Neural progenitor cell (in vitro differentiated cells): Measurements from ENCODE around the gene EPS8. TPM values are rescaled to one million over a fixed set of nuclear protein-coding genes. Genes with fewer than 3 reads are reported as not detected.
"Not testable (repeated sequence)": the region's sequence is repeated elsewhere in the genome, so short reads cannot be mapped to it uniquely, and the experiment has no call there.

ENCODE experiments used
- DNase-seq: peaks from one replicate; pipeline ENCODE4 v3.0.0-alpha.2; 2016; ENCODE audit warnings: low spot score
- H2AFZ ChIP-seq: fragments of 200-600 bp; sonication (generic); replicated peaks from 2 replicates; pipeline ENCODE4 v1.6.1; 2016; ENCODE audit warnings: antibody characterized with exemption
- H3F3A ChIP-seq: fragments of 200-600 bp; sonication (generic); 2 replicates; pipeline ENCODE4 v1.6.1; 2016; ENCODE audit warnings: antibody characterized with exemption, low read depth
- H3K27ac ChIP-seq: fragments of 200-600 bp; sonication (generic); 2 replicates; pipeline ENCODE4 v1.5.1; 2016; ENCODE audit warnings: mild to moderate bottlenecking
- H3K27me3 ChIP-seq: fragments of 200-600 bp; sonication (generic); 2 replicates; pipeline ENCODE4 v1.6.1; 2016; ENCODE audit warnings: mild to moderate bottlenecking, moderate library complexity
- H3K36me3 ChIP-seq: fragments of 200-600 bp; sonication (generic); 2 replicates; pipeline ENCODE4 v1.5.1; 2016
- H3K4me1 ChIP-seq: fragments of 200-600 bp; sonication (generic); 2 replicates; pipeline ENCODE4 v1.6.1; 2016; ENCODE audit warnings: mixed run types
- H3K4me2 ChIP-seq: fragments of 200-600 bp; sonication (generic); 2 replicates; pipeline ENCODE4 v1.6.1; 2016
- H3K4me3 ChIP-seq: fragments of 200-600 bp; sonication (generic); 2 replicates; pipeline ENCODE4 v1.5.1; 2016
- H3K79me2 ChIP-seq: fragments of 200-600 bp; sonication (generic); 2 replicates; pipeline ENCODE4 v1.6.1; 2016; ENCODE audit warnings: low read depth
- H3K9ac ChIP-seq: fragments of 200-600 bp; sonication (generic); 2 replicates; pipeline ENCODE4 v1.6.1; 2016
- H3K9me3 ChIP-seq: fragments of 200-600 bp; sonication (generic); 2 replicates; pipeline ENCODE4 v1.5.1; 2016; ENCODE audit warnings: low read depth
- H4K20me1 ChIP-seq: fragments of 200-600 bp; sonication (generic); 2 replicates; pipeline ENCODE4 v1.6.1; 2016; ENCODE audit warnings: low read depth
- H3K27ac Mint-ChIP-seq: 3 replicates; pipeline ENCODE4 v1.8.0; 2021; ENCODE audit warnings: mixed read lengths
- H3K27me3 Mint-ChIP-seq: 2 replicates; pipeline ENCODE4 v1.8.0; 2022; ENCODE audit warnings: low read depth, mild to moderate bottlenecking, inconsistent platforms, moderate library complexity, mixed read lengths; ENCODE audit not compliant: insufficient read depth
- H3K36me3 Mint-ChIP-seq: 3 replicates; pipeline ENCODE4 v1.8.0; 2021; ENCODE audit warnings: mixed read lengths
- H3K4me1 Mint-ChIP-seq: 3 replicates; pipeline ENCODE4 v1.8.0; 2021; ENCODE audit warnings: mixed read lengths
- H3K4me3 Mint-ChIP-seq: 3 replicates; pipeline ENCODE4 v1.8.0; 2021; ENCODE audit warnings: mild to moderate bottlenecking, moderate library complexity, mixed read lengths
- H3K9me3 Mint-ChIP-seq: 3 replicates; pipeline ENCODE4 v1.8.0; 2020; ENCODE audit warnings: mixed read lengths
- EZH2 ChIP-seq: fragments of 200-600 bp; sonication (generic); IDR thresholded peaks from 2 replicates; pipeline ENCODE4 v1.6.1; 2017; ENCODE audit warnings: antibody characterized with exemption, mild to moderate bottlenecking, moderate library complexity
- EZH2phosphoT487 ChIP-seq: fragments of 200-600 bp; sonication (generic); IDR thresholded peaks from 2 replicates; pipeline ENCODE4 v1.6.1; 2017; ENCODE audit warnings: antibody characterized with exemption
- total RNA-seq: library from RNA; depleted of rRNA; stranded (reverse); fragments of >200 nt; gene quantifications from 2 replicates; pipeline ENCODE4 v1.2.3, GENCODE V29; 2015; ENCODE audit warnings: low replicate concordance
- TF ChIP-seq, protein P1 (sequence below): fragments of 200-600 bp; sonication (generic); IDR thresholded peaks from 2 replicates; pipeline ENCODE4 v1.5.1; 2017; ENCODE audit warnings: antibody characterized with exemption, mild to moderate bottlenecking

The EPS8 gene
- total RNA-seq, 1 donor from 2014 or later, result 17.0 TPM

DNA sequence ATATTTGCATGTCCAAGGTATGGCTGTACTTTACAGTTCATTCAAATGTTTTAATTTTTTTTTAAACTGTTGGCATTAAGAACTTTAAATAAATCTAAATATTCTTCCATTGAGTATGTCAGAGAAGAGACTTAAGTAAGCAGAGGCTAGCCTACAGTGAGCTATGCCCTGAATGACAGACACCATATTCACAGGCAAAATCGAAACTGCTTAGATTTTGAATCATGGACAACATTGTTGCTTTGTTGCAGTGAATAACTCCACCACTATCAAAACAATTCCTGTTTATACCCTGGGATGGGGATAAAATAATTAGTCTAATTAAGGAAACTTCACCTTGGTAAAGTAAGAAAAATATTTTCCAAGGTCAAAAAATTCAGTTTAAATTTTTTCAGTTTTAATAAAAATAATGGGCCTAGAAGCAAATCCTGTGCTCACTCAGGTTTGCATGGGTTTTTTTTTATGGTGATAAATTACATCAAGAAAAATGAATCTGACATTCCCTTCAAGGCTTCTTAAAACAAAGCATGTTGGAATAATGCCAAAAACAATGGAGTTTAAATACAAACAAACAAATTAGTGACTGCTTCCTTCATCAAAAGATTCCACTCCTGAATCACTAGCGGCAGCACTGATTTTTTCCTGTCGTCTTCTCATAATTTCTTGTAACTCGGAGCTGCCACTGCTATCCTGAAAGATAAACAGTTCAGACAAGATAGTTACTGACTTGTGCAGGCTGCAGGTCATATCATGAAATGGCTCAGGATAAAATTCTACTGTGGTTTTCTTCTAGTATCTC, 168.2 kb downstream of the EPS8 start:
- no peak overlapping the region for H3K4me2 ChIP-seq
- H4K20me1 ChIP-seq, result no peaks in the 10 kb centered on the region
- peaks cover 13% of the 10 kb centered on the region for H3K9me3 Mint-ChIP-seq
- H3K4me1 ChIP-seq, result no peaks in the 10 kb centered on the region
- TF ChIP-seq, protein P1, sequence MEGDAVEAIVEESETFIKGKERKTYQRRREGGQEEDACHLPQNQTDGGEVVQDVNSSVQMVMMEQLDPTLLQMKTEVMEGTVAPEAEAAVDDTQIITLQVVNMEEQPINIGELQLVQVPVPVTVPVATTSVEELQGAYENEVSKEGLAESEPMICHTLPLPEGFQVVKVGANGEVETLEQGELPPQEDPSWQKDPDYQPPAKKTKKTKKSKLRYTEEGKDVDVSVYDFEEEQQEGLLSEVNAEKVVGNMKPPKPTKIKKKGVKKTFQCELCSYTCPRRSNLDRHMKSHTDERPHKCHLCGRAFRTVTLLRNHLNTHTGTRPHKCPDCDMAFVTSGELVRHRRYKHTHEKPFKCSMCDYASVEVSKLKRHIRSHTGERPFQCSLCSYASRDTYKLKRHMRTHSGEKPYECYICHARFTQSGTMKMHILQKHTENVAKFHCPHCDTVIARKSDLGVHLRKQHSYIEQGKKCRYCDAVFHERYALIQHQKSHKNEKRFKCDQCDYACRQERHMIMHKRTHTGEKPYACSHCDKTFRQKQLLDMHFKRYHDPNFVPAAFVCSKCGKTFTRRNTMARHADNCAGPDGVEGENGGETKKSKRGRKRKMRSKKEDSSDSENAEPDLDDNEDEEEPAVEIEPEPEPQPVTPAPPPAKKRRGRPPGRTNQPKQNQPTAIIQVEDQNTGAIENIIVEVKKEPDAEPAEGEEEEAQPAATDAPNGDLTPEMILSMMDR, result no peak
- TF ChIP-seq EZH2phosphoT487 (no peak), EZH2 (no peak)
- H3K4me3 Mint-ChIP-seq, result no peak overlapping the region
- H3K27ac Mint-ChIP-seq, result no peak overlapping the region
- H3K36me3 ChIP-seq, result no peaks in the 10 kb centered on the region
- H3K4me1 Mint-ChIP-seq, result no peaks in the 10 kb centered on the region
- no peak overlapping the region for H3K27ac ChIP-seq
- H3K27me3 ChIP-seq, result no peaks in the 10 kb centered on the region
- peaks cover 3% of the 10 kb centered on the region for H3K27me3 Mint-ChIP-seq
- no peaks in the 10 kb centered on the region for H3K79me2 ChIP-seq
- peaks cover 44% of the 10 kb centered on the region for H3K36me3 Mint-ChIP-seq
- no peak overlapping the region for H3K4me3 ChIP-seq
- H2AFZ ChIP-seq, result no peak overlapping the region
- DNase-seq, result no peak
- H3K9ac ChIP-seq, result no peak overlapping the region
- no peaks in the 10 kb centered on the region for H3F3A ChIP-seq
- no peaks in the 10 kb centered on the region for H3K9me3 ChIP-seq

DNA sequence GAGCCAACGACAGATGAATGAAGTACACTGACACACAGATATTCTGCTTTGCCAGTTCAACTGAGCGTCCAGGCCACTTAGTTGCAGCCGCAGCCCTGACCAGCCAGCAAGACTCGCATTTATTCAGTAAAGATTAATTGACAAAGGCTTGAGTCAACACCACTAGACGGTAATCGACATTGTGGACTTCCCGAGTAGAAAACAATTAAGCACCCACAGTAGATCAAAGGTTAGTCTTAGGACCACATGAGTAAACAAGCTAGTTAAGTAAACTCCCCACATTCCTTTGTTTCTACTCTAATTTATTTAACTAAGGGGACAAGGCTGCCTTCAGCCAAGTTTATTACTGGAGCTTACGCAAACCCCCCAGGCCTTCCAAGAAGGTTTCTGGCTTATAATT, 172.7 kb downstream of the EPS8 start:
- H3K9ac ChIP-seq, H4K20me1 ChIP-seq, H3K79me2 ChIP-seq, H3K4me3 ChIP-seq, H2AFZ ChIP-seq, H3K4me2 ChIP-seq, H3K9me3 ChIP-seq, H3K4me1 Mint-ChIP-seq, DNase-seq, H3K4me3 Mint-ChIP-seq, H3K27ac Mint-ChIP-seq, H3K27me3 ChIP-seq, H3K27me3 Mint-ChIP-seq, H3F3A ChIP-seq, H3K4me1 ChIP-seq, H3K36me3 ChIP-seq, H3K27ac ChIP-seq: not testable (repeated sequence)
- Mint-ChIP-seq H3K9me3 (peaks cover 42% of the 10 kb centered on the region), H3K36me3 (peaks cover 32% of the 10 kb centered on the region)

DNA sequence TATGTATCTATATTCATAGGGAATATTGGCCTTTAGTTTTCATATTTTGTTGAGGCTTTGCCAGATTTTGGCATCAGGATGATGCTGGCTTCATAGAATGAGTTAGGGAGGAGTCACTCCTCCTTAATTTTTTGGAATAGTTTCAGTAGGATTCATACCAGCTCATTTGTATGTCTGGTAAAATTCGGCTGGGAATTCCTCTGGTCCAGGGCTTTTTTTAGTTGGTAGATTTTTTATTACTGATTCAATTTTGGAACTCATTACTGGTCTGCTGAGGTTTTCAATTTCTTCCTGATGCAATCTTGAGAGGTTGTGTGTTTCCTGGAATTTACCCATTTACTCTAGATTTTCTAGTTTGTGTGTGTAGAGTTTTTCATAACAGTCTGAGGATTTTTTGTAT, 175.2 kb downstream of the EPS8 start:
- no peaks in the 10 kb centered on the region for H3K4me1 Mint-ChIP-seq
- DNase-seq, result no peak
- Histone ChIP-seq H2AFZ (no peak overlapping the region), H3K4me3 (no peak overlapping the region), H3K27me3 (no peaks in the 10 kb centered on the region), H3K27ac (no peak overlapping the region), H3K4me2 (no peak overlapping the region), H3K9ac (no peak overlapping the region), H3K4me1 (no peaks in the 10 kb centered on the region), H4K20me1 (no peaks in the 10 kb centered on the region), H3K79me2 (no peaks in the 10 kb centered on the region), H3K36me3 (no peaks in the 10 kb centered on the region), H3F3A (no peaks in the 10 kb centered on the region), H3K9me3 (no peaks in the 10 kb centered on the region)
- peaks cover 7% of the 10 kb centered on the region for H3K27me3 Mint-ChIP-seq
- H3K36me3 Mint-ChIP-seq, result peaks cover 22% of the 10 kb centered on the region
- TF ChIP-seq, protein P1, result no peak
- no peak for TF ChIP-seq EZH2
- no peak for TF ChIP-seq EZH2phosphoT487
- no peak overlapping the region for H3K4me3 Mint-ChIP-seq
- peaks cover 42% of the 10 kb centered on the region for H3K9me3 Mint-ChIP-seq
- H3K27ac Mint-ChIP-seq, result no peak overlapping the region

DNA sequence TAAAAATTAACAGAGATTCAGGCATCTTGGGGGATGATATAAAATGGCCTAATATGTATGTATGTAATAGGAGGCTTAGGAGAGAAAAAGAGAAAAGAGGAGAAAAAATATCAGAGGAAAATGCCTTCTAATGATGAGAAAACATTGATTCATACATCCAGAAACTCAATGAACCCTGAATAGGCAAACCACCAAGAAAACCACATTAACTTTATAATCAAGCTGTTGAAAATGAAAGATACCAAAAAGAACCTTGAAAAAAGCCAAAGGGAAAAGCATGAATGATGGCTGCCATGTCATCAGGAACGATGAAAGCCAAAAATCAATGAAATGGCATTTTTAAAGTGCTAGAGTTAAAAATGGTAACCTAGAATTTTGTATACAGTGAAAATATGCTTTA, 180.2 kb downstream of the EPS8 start:
- H3K4me1 ChIP-seq, result no peaks in the 10 kb centered on the region
- Mint-ChIP-seq H3K36me3 (peaks cover 5% of the 10 kb centered on the region), H3K4me3 (no peak overlapping the region), H3K9me3 (peaks cover 14% of the 10 kb centered on the region), H3K4me1 (peaks cover 2% of the 10 kb centered on the region), H3K27ac (no peak overlapping the region), H3K27me3 (peaks cover 9% of the 10 kb centered on the region)
- H3K4me3 ChIP-seq, result no peak overlapping the region
- H3K79me2 ChIP-seq, result no peaks in the 10 kb centered on the region
- H3K27ac ChIP-seq, result no peak overlapping the region
- no peak overlapping the region for H3K4me2 ChIP-seq
- no peak for DNase-seq
- no peaks in the 10 kb centered on the region for H3K27me3 ChIP-seq
- no peaks in the 10 kb centered on the region for H4K20me1 ChIP-seq
- H3F3A ChIP-seq, result no peaks in the 10 kb centered on the region
- no peak overlapping the region for H3K9ac ChIP-seq
- no peak overlapping the region for H2AFZ ChIP-seq
- H3K9me3 ChIP-seq, result no peaks in the 10 kb centered on the region
- TF ChIP-seq EZH2 (no peak), EZH2phosphoT487 (no peak)
- TF ChIP-seq, protein P1, result no peak
- H3K36me3 ChIP-seq, result no peaks in the 10 kb centered on the region
